Measurements from ENCODE around the gene RAC2.

The RAC2 gene

GRCh38 chr22:37182949-37183245 lies 61.2 kb downstream of the RAC2 start:
- no peak for DNase-seq (ENCODE audit: extremely low read depth, low read depth)
- no peak for TF ChIP-seq CTCF (IDR thresholded peaks at IDR 0.05; ENCODE audit: low read depth, low read length)

GRCh38 chr22:37182101-37182948 lies 61.7 kb downstream of the RAC2 start:
- no peak for TF ChIP-seq CTCF (IDR thresholded peaks at IDR 0.05; ENCODE audit: low read depth, low read length)
- DNase-seq (ENCODE audit: extremely low read depth, low read depth), result no peak

- no peak for DNase-seq (ENCODE audit: extremely low read depth, low read depth)
- TF ChIP-seq CTCF (IDR thresholded peaks at IDR 0.05; ENCODE audit: low read depth, low read length), result no peak
Observed at GRCh38 chr22:37181681-37182080, 62.4 kb downstream of the RAC2 start.

- no peak for TF ChIP-seq CTCF (IDR thresholded peaks at IDR 0.05; ENCODE audit: low read depth, low read length)
- no peak for DNase-seq (ENCODE audit: extremely low read depth, low read depth)
Observed at GRCh38 chr22:37180531-37181231, 63.4 kb downstream of the RAC2 start.

GRCh38 chr22:37179622-37180420 lies 64.2 kb downstream of the RAC2 start:
- no peak for DNase-seq (ENCODE audit: extremely low read depth, low read depth)
- no peak for TF ChIP-seq CTCF (IDR thresholded peaks at IDR 0.05; ENCODE audit: low read depth, low read length)

GRCh38 chr22:37179126-37179470 lies 65.0 kb downstream of the RAC2 start:
- no peak for TF ChIP-seq CTCF (IDR thresholded peaks at IDR 0.05; ENCODE audit: low read depth, low read length)
- no peak for DNase-seq (ENCODE audit: extremely low read depth, low read depth)

Data from AG09319 (cell line).